SKM-1 (cell line): ENCODE data around the gene SOX12.

ENCODE experiments used
- DNase-seq: peaks from one replicate; lab custom pipeline; 2025; ENCODE audit not compliant: unreplicated experiment; lab: John Stamatoyannopoulos, UW

The SOX12 gene

DNA sequence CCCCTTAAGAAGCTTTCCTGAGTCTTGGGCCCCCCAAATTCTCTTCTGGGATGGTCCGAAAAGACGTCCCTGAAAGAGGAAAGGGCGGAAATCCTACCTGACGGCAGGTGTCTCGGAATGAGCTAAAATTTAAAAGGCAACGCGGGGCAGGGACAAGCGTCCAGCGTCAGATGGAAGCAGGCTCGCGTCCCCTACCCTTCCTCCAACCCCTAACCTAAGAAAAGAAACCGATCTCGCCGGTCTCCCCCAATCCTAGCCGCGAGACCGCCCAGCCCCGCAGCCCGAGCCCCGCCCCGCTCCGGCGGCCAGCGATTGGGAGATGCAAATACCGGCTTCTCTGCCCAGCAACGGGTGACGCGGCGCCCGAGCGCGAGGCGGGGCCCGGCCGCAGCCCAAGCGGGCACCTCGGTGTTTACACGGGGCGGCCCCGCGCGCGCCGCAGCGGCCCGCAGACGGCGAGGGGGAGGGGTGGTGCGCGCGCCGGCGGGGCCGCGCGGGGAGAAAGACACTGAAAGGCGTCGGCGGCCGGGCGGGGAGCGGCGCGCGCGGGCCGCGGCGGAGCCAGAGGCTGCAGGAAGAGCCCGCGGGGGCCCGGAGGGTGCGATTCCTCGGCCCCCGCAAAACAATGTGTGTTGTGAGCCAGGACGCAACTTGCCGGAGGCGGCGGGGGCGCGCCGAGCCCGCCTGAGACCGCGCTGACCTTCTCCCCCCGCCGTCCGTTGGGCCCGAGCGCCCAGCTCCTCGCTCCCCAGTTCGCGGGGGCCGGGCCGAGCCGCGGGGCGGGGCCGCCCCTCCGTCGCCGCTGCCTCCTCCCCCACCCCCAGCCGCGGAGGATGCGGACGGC, at the start of gene SOX12:
Gene SOX12, plus strand, starts transcription at position 508 of the 844 bp plus-strand sequence. CDS start 373 bp downstream, outside the sequence.
- DNase-seq = peak; percentile 56

DNA sequence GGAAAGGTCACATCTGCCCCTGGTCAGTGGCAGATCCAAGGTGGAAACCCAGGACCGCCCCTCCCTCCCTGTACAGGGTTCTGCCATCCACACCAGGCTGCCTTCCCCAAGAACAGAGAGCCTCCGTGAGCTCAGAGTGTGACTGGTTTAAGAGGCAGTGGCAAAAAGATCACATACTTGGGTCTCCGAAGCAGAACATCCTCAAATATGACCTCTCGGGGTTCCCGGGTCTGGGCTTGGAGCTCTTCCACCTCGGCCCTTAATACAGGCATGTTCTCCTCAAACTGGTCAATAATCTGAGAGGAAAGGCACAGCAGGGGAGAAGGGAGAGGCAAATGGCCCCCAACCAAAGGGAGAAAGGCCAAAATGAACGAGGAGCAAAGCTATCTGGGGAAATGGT, 49.6 kb upstream of the SOX12 start:
- DNase-seq = no peak

DNA sequence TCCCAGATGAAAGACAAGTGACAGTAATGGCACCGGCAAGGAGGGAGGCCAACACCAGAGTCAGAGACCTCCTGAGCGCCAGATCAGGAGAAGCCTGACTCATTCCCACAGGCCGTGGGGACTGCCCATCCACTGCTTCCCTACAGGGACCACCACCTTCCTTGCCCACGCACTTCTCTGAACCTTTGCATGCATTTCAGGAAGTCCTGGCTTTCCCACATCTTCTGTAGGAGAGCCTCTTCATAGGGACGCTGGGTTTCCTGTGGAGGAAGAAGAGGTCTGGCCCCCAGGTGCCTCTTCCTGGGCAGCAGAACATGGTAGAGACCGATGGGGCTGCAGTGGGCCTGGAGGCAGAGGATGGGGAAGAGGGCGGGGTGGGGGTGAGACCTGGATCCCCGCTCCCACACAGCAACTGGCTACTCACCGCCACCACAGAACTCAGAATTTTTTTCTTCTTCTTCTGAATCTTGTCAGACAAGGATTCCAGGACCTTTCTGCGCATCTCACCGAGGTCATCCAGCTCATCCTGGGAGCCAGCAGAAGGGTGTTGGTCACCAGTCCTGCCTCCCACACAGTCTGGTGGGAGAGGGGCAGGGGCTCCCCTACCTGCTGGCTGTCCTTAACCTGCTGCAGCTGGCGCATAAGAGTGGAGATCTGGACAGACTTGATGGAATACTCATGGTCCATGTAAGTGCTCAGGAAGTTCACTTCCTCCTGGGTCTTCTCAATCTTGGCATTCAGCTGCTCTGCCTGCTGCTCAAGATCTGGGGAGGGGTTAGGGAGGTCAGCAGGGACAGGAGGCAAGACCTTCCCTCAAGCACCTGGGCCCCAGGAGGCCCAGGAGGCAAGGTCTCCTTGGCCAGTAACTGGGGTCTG, 48.5 kb upstream of the SOX12 start:
- DNase-seq = no peak

DNA sequence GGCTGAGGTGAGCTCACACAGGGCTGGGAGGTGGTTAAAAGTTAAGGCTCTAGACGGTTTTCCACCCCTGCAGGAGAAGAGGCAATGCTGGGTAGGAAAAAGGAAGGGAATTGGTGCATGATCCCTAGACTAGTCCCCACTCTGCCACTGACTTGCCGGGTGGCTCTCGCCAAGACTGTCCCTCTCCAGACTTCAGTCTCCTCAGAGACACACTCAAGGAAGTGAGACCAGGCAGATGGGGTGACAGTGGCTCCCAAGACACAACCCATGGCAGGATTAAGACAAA, 47.9 kb upstream of the SOX12 start:
- no peak for DNase-seq

DNA sequence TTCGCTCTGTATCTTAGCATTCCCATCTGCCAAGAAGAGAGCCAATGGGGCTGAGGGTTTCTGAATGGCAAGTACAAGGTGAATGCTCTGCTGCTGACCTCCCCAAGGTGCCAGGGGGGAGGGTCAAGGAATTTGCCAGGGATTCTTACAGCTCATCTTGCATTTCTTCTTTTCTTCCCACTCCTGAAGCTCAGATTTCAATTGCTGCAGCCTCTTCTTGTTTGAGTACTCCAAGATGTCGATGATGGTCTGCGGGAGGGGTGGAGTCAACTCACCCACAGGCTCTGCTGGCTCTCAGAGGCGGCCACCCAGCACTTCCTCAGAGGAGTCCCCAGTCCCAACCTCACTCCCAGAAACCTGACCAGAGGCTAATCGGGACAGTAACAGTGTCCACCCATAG, 47.2 kb upstream of the SOX12 start:
- no peak for DNase-seq

DNA sequence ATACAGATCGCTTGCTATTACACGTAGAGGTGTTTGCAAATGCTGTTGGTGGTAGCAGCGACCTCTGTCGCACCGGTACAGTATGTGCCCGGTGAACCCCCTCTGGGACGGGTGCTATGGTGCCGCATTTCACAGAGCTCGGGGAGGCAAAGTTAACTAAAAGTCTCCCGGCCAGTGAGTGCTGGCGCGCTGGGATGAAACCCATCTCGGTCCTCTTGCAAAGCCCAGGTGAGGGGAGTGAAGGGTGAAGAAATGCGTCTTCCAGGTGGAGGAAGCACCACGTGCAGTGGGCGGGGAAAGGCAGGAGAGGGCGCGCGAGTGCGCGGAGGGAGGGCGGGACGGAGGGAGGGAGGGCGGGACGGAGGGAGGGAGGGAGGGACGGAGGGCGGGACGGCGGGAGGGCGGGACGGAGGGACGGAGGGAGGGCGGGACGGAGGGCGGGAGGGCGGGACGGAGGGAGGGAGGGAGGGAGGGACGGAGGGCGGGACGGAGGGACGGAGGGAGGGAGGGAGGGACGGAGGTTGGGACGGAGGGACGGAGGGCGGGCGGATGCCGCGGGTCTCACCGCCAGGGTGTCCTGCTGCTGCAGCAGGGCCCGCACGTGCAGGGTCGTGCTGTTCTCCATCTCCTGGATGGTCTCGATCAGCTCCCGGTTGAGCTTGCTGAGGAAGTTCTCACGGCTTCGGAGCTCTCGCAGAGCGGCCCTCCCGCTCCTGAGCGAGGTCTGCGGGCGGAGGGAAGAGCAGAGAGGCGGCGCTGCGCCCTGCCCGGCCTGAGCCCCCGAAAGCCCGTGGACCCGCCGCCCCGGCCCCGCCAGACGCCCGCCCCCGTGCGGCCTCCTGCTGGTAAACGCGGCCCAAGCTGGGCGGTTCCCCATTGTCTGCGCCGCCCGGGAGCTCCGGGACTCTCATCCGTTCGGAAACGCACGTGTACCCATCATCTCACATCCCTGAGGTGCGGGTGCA, 46.5 kb upstream of the SOX12 start:
- no peak for DNase-seq

DNA sequence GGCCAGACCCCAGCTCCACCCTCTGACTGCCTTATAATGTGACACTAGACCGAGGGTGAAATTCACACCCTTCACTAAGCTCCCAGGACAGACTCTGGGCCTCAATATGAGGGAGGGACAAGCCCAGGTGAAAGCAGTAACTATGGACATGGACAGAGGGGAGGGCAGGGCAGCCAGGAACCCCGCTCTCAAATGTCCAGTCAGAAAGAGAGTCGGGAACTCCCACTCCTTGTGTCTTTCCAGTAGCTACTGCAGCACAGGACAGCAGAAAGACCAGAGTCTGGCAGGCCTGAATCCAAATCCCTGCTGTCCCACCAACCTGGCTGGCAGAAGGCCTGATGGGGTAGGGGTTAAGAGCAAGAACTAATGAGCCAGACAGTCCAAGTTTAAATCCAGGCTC, 41.2 kb upstream of the SOX12 start:
- DNase-seq = no peak

DNA sequence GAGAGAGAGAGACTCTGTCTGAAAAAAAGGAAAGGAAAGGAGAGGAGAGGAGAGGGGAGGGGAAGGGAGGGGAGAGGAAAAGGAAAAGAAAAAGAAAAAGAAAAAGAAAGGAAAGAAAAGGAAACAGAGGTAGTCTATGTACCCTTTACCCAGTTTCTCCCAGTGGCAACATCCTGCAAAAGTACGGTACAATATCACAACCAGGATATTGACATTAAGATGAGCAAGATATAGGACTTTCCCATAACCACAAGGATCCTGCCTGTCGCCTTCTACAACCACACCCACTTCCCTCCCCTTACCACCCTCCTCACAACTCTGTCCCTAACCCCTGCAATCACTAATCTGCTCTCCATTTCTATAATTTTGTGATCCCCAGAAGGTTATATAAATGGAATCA, 38.8 kb upstream of the SOX12 start:
- no peak for DNase-seq

DNA sequence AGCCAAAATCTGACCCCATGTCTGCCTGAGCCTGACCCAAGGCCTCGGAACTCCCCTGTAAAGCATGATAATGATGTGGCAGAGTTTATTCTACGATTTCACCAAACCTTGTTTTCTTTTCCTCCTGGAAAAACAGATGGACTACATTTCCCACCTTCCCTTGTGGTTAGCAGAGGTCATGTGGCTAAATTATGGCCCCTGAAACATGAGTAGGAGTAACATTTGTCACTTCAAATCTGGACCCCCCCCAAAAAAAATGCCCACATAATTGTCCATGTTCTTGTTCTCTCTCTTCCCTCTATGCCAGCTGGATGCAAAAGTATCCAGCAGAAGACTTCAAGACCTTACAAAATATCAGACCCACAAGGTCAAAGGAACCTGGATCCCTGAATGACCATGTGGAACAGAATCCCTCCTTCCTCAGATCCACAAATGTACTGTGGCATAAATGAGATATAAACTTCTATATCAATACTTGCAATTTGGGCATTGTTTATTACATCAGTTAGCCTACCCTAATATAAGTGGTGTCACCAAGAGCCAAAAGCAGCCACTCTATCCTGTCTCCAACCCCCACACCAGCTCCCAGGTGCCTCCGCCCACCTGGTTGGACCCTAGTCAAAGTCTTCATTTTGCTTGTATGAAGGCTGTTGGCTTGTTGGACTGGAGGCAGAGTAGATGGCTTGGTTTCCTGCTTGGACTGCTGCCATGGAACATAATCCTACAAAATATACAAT, 36.2 kb upstream of the SOX12 start:
- DNase-seq = no peak

DNA sequence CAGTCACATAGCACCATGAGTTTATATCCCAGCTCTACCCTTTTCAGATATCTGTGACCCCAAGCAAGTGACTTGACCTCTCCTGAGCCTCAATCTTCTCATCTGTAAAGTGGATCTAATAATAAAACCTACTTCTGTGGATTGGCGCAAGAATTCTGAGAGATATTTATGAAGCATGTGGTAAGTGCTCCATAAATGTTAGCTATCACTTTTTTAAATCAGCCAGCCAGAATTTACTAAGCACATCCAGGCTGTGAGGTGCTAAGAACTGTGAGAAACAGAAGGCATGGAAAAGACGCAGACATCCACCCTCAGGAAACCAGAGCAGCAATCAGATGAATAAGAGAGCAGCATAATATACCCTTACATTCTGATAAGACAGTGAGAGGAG, 35.7 kb upstream of the SOX12 start:
- no peak for DNase-seq

DNA sequence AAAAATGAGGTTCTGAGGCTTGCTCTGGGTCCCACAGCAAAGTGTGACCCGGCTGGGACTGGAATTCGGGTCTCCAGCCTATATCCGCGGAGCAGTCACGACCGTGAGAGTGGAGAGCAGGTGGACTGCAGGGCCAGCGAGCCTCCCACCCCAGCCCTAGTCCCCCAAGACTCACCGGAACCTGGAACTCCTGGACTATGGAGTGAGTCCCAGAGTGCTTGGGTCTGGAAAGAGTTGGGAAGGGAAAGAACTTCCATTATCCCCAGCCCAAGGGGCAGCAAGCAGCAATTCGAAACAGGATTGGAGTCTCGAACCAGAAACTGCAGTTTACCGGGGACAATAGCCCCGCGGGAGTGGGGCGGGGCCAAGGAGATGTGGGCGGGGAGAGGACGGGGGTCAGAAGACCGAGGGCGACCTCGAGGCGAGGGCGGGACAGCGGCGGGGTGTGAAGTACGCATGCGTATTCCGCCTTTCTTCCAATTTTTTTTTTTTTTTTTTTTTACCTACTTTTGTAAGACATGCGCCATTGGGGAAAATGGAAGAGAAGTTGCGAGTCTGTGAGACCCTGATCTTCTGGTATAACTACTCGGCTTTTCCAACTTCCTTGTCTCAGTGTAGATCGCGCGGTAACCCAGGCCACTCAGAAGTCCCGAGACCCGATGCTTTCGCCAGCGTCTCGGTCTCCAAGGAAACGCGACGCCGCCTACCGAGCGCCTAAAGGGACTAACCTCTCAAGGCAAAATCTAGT, 35.1 kb upstream of the SOX12 start, which contains the start of gene C20orf96:
Gene C20orf96, minus strand, starts transcription at position 667 of the 748 bp plus-strand sequence. Its CDS starts 140 bp downstream, at position 527.
- DNase-seq = peak; percentile 45

DNA sequence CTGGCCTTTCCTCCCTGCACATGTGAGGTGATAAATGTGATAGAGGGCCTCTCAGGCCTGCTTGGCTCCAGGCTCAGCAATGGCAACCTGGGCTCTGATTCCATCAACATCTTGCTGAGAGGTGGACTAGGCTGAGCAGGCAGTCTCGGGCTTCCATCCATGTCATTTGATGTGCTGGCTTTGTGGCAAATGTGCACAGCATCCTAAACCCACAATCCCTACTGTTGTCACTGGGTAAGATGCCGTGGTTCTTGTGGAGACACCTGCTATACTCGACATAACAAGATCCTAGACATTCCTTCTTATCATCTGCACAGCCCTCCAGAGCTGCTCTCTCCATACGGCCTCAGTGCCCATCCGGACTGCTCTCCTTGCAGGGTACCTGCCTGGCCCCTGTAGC, 30.8 kb upstream of the SOX12 start:
- DNase-seq = no peak

DNA sequence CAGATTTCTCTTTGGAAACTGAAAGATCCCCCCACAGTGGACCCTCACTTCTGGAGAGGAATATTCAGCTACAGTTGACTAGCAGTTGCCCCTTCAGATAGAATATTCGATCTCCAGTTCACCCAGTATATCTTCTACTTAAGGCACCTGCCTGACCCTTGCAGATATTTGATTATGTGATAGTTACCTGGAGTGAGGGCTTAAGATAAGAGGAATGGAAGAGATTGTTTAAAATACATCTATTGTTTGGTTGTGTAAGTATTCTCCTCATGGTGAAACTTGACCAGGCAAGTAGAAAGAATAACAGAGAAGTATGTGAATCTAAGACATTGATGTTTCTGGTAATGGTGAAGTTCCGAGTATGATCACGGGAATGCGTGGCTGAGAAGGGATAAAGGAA, 29.5 kb upstream of the SOX12 start:
- no peak for DNase-seq

DNA sequence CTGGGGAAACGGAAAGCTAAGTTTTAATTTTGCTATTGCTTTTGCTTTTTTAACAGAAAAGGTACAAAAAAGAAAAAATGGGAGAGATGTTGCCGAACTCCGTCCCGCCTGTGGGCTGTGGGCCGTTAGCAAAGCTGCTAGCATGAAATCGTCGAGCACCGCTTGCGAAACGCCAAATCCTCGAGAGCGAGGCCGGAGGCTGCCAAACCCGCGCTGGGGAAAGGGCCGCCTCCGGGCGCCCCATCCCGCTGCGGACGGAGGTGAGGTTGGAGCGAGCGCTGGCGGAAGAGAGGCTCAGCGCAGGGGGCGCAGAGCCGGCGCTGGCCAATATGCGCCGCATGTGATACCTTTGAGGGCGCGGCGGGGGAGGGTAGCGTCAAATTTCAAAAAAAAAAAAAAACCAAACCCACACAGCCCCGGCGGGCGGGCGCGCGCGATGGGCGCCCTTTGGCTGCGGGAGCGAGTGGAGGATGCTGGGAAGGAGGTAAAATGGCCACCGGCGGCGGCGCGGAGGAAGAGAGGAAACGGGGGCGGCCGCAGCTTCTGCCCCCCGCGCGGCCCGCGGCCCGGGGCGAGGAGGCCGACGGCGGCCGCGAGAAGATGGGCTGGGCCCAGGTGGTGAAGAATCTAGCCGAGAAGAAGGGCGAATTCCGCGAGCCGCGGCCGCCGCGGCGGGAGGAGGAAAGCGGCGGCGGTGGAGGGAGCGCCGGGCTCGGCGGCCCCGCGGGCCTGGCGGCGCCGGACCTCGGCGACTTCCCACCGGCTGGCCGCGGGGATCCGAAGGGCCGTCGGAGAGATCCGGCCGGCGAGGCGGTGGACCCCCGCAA, 28.0 kb upstream of the SOX12 start, which contains the start of gene ZCCHC3:
Gene ZCCHC3, plus strand, starts transcription at position 473 of the 827 bp plus-strand sequence. Its CDS starts 17 bp downstream, at position 490.
- DNase-seq = no peak

DNA sequence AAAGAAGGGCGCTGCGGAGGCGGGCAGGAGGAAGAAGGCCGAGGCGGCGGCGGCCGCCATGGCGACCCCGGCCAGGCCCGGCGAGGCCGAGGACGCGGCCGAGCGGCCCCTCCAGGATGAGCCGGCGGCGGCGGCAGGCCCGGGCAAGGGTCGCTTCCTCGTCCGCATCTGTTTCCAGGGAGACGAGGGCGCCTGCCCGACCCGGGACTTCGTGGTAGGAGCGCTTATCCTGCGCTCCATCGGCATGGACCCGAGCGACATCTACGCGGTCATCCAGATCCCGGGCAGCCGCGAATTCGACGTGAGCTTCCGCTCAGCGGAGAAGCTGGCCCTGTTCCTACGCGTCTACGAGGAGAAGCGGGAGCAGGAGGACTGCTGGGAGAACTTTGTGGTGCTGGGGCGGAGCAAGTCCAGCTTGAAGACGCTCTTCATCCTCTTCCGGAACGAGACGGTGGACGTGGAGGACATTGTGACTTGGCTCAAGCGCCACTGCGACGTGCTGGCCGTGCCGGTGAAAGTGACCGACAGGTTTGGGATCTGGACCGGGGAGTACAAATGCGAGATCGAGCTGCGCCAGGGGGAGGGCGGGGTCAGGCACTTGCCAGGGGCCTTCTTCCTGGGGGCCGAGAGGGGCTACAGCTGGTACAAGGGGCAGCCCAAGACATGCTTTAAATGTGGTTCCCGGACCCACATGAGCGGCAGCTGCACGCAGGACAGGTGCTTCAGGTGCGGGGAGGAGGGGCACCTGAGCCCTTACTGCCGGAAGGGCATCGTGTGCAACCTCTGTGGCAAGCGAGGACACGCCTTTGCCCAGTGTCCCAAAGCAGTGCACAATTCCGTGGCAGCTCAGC, 27.2 kb upstream of the SOX12 start:
- DNase-seq = no peak

DNA sequence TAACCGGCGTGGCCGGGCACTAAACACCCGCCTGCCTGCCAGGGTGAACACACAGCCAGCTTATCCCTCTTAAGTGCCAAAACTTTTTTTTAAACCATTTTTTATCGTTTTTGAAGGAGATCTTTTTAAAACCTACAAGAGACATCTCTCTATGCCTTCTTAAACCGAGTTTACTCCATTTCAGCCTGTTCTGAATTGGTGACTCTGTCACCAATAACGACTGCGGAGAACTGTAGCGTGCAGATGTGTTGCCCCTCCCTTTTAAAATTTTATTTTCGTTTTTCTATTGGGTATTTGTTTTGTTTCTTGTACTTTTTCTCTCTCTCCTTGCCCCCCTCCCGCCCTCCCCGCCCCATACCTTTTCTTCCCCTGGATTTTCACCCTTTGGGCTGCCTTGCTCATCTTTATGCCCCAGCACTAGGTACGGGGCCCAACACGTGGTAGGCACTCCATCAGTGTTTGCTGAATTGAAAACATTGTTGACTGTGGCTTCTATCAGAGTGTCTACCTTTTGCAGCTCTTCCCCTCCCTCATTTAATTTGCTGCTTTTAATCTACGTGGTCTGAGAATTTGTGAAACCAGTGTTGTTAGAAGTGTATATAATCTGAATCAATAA, 26.5 kb upstream of the SOX12 start:
- DNase-seq = no peak

DNA sequence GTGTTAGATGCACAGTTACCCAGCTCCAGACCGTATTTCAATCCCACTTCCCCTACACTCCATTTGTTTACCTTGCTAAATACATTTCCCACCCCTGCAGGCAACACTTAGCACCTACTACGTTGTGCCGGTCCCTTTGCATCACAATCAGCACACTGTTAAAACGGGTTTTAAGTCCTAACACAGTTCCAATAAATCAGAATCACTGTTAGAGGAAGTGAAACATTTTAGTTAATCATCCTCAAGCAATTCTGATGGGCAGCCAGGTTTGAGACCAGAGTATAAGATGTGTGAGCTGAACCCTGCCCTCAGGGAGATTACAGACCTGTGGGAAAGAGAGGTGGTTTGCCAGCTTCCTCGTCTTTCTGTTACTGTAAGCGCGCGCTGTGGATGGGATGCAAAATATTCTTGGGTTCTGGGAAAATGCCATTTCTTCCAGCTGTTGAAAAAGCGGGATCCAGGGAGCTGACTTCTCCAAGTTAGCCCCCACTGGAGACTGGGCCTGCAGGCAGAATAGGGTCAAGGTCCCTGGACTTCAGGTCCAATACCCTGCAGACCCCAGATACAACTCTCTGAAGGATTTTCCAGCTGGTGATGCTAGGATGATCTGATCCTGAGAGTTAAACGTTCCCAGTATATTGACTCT, 24.9 kb upstream of the SOX12 start:
- no peak for DNase-seq
